ENCODE data around the gene RYR3.

The RYR3 gene

GRCh38 chr15:33679061-33679460 is 368.3 kb downstream of the RYR3 start:
- peaks cover 6% of the 10 kb centered on the region for H3K27me3 ChIP-seq (ENCODE audit: control insufficient read depth, low read length)
- H3K4me2 ChIP-seq (ENCODE audit: low read length) = no peak overlapping the region
- no peaks in the 10 kb centered on the region for H3K4me1 ChIP-seq (ENCODE audit: control insufficient read depth, low read length)
- H3K79me2 ChIP-seq (ENCODE audit: control insufficient read depth, low read length) = no peaks in the 10 kb centered on the region
- H4K20me1 ChIP-seq (ENCODE audit: control insufficient read depth, insufficient read depth, low read depth, low read length) = no peaks in the 10 kb centered on the region
- H3K9me3 ChIP-seq (ENCODE audit: control insufficient read depth, insufficient read depth, low read length) = no peaks in the 10 kb centered on the region
- no peak for TF ChIP-seq EZH2phosphoT487 (IDR thresholded peaks at IDR 0.05; ENCODE audit: borderline replicate concordance, low read length)
- TF ChIP-seq, protein P1, sequence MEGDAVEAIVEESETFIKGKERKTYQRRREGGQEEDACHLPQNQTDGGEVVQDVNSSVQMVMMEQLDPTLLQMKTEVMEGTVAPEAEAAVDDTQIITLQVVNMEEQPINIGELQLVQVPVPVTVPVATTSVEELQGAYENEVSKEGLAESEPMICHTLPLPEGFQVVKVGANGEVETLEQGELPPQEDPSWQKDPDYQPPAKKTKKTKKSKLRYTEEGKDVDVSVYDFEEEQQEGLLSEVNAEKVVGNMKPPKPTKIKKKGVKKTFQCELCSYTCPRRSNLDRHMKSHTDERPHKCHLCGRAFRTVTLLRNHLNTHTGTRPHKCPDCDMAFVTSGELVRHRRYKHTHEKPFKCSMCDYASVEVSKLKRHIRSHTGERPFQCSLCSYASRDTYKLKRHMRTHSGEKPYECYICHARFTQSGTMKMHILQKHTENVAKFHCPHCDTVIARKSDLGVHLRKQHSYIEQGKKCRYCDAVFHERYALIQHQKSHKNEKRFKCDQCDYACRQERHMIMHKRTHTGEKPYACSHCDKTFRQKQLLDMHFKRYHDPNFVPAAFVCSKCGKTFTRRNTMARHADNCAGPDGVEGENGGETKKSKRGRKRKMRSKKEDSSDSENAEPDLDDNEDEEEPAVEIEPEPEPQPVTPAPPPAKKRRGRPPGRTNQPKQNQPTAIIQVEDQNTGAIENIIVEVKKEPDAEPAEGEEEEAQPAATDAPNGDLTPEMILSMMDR (IDR thresholded peaks at IDR 0.05; ENCODE audit: low read depth, low read length, poor library complexity, severe bottlenecking) = no peak
- no peak overlapping the region for H3K4me3 ChIP-seq (ENCODE audit: low read length)
- no peak overlapping the region for H3K27ac ChIP-seq (ENCODE audit: low read depth, low read length)
- no peaks in the 10 kb centered on the region for H3K36me3 ChIP-seq (ENCODE audit: control insufficient read depth, low read length)
- H3F3A ChIP-seq (ENCODE audit: control insufficient read depth, insufficient read depth) = no peaks in the 10 kb centered on the region
- H3K9me2 ChIP-seq (replicated peaks; ENCODE audit: control insufficient read depth, low read length) = no peaks in the 10 kb centered on the region

DNA sequence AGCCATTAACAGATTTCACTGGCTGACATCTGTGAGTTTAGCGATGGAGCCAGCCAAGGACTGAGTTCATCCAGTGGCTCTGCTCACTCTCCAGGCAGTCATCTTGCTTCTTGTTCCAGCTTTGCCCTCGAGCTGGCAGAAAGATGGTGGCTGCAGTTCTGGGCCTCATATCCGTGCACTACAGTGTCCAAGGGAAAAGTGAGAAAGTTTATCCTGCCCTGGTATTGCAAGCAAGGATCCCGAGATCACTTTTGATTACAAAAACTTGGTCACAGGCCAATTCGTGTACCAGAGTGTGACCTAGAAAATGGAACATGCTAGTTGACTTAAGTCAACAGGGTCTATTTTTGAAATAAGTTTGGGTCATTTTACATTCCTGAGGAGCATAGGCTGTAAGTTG is 369.6 kb downstream of the RYR3 start:
- TF ChIP-seq, protein P1 (IDR thresholded peaks at IDR 0.05; ENCODE audit: low read depth, low read length, poor library complexity, severe bottlenecking) = no peak
- TF ChIP-seq EZH2phosphoT487 (IDR thresholded peaks at IDR 0.05; ENCODE audit: borderline replicate concordance, low read length) = no peak
- Histone ChIP-seq H4K20me1 (ENCODE audit: control insufficient read depth, insufficient read depth, low read depth, low read length) (no peaks in the 10 kb centered on the region), H3K27ac (ENCODE audit: low read depth, low read length) (no peak overlapping the region), H3F3A (ENCODE audit: control insufficient read depth, insufficient read depth) (no peaks in the 10 kb centered on the region), H3K4me1 (ENCODE audit: control insufficient read depth, low read length) (no peaks in the 10 kb centered on the region), H3K36me3 (ENCODE audit: control insufficient read depth, low read length) (no peaks in the 10 kb centered on the region), H3K9me3 (ENCODE audit: control insufficient read depth, insufficient read depth, low read length) (no peaks in the 10 kb centered on the region), H3K27me3 (ENCODE audit: control insufficient read depth, low read length) (peaks cover 6% of the 10 kb centered on the region; the same call in 1 of the 2 replicates), H3K4me3 (ENCODE audit: low read length) (no peak overlapping the region), H3K79me2 (ENCODE audit: control insufficient read depth, low read length) (no peaks in the 10 kb centered on the region), H3K9me2 (replicated peaks; ENCODE audit: control insufficient read depth, low read length) (no peaks in the 10 kb centered on the region), H3K4me2 (ENCODE audit: low read length) (no peak overlapping the region)

GRCh38 chr15:33693166-33693800 is 382.5 kb downstream of the RYR3 start:
- no peaks in the 10 kb centered on the region for H3K9me2 ChIP-seq (replicated peaks; ENCODE audit: control insufficient read depth, low read length)
- H3K36me3 ChIP-seq (ENCODE audit: control insufficient read depth, low read length) = no peaks in the 10 kb centered on the region
- H3K79me2 ChIP-seq (ENCODE audit: control insufficient read depth, low read length) = no peaks in the 10 kb centered on the region
- H4K20me1 ChIP-seq (ENCODE audit: control insufficient read depth, insufficient read depth, low read depth, low read length) = no peaks in the 10 kb centered on the region
- no peak overlapping the region for H3K27ac ChIP-seq (ENCODE audit: low read depth, low read length)
- no peak overlapping the region for H3K4me2 ChIP-seq (ENCODE audit: low read length)
- TF ChIP-seq EZH2phosphoT487 (IDR thresholded peaks at IDR 0.05; ENCODE audit: borderline replicate concordance, low read length) = no peak
- TF ChIP-seq, protein P1 (IDR thresholded peaks at IDR 0.05; ENCODE audit: low read depth, low read length, poor library complexity, severe bottlenecking) = no peak
- no peaks in the 10 kb centered on the region for H3K27me3 ChIP-seq (ENCODE audit: control insufficient read depth, low read length)
- no peaks in the 10 kb centered on the region for H3F3A ChIP-seq (ENCODE audit: control insufficient read depth, insufficient read depth)
- no peaks in the 10 kb centered on the region for H3K4me1 ChIP-seq (ENCODE audit: control insufficient read depth, low read length)
- no peak overlapping the region for H3K4me3 ChIP-seq (ENCODE audit: low read length)
- H3K9me3 ChIP-seq (ENCODE audit: control insufficient read depth, insufficient read depth, low read length) = no peaks in the 10 kb centered on the region

All from DOHH2 (cell line).